Heart left ventricle (tissue), 16 donors: Measurements from ENCODE around the gene POLR2J. TPM values are rescaled to one million over a fixed set of nuclear protein-coding genes. Genes with fewer than 3 reads are reported as not detected.

Source experiments
- ATAC-seq, 4 donors: fragments of 200-7000 bp; cut with Tn5 transposase; one replicate each; pipeline ENCODE4 v1.9.1; 2020 to 2022; ENCODE audit warnings: moderate library complexity in 4 of 4, mild to moderate bottlenecking in 3 of 4, moderate number of reproducible peaks in 1 of 4
- DNase-seq, 5 donors: peaks; one replicate each; pipeline ENCODE4 v3.0.0-alpha.2; 2020
- H3K27ac ChIP-seq, 12 donors: fragments of 200-600 bp; sonication (generic) in 4 of 12; one replicate each; pipeline versions ENCODE4 v1.5.0 to v1.8.0; 2016 to 2022; ENCODE audit warnings: mild to moderate bottlenecking in 2 of 12
- H3K27me3 ChIP-seq, 9 donors: fragments of 200-600 bp; sonication (generic) in 2 of 9; one replicate each; pipeline versions ENCODE4 v1.5.1 to v1.8.0; 2016 to 2022; ENCODE audit warnings: mild to moderate bottlenecking in 3 of 9
- H3K36me3 ChIP-seq, 9 donors: fragments of 200-600 bp; sonication (generic) in 2 of 9; one replicate each; pipeline versions ENCODE4 v1.5.0 to v1.8.0; 2018 to 2022; ENCODE audit warnings: mild to moderate bottlenecking in 2 of 9
- H3K4me1 ChIP-seq, 12 donors: fragments of 200-600 bp; sonication (generic) in 4 of 12; one replicate each; pipeline versions ENCODE4 v1.5.0 to v1.8.0; 2016 to 2022; ENCODE audit warnings: mild to moderate bottlenecking in 3 of 12
- H3K4me3 ChIP-seq, 12 donors: fragments of 200-600 bp; sonication (generic) in 4 of 12; one replicate each; pipeline versions ENCODE4 v1.5.0 to v1.8.0; 2017 to 2022; ENCODE audit warnings: mild to moderate bottlenecking in 9 of 12, moderate library complexity in 4 of 12
- H3K9me3 ChIP-seq, 12 donors: fragments of 200-600 bp; sonication (generic) in 4 of 12; one replicate each; pipeline versions ENCODE4 v1.5.0 to v1.8.0; 2016 to 2022; ENCODE audit warnings: mild to moderate bottlenecking in 1 of 12
- POLR2A ChIP-seq, 2 donors: fragments of 450-650 bp; IDR thresholded peaks; one replicate each; pipeline ENCODE4 v1.6.1; 2017; ENCODE audit warnings: antibody characterized with exemption in 2 of 2, mild to moderate bottlenecking in 2 of 2, moderate library complexity in 2 of 2
- WGBS, 4 donors: extraction: QIAGEN DNeasy Blood & Tissue Kit in 2 of 4; methylation state at CpG; one replicate each; pipeline versions ENCODE4 v1.1.5 to v1.1.7; 2013 to 2018; 5-methylcytosine and 5-hydroxymethylcytosine counted together
- intact Hi-C, 10 donors: fragments of 100-400 bp; cut with DNase I; formaldehyde crosslinking; loops; one replicate each; pipeline versions ENCODE4 v1.11.1 to v1.14.2; 2022
- polyA plus RNA-seq, 2 donors: library from polyadenylated mRNA; stranded (reverse); fragments of 200-250 nt; gene quantifications; one replicate each; pipeline ENCODE4 v1.2.3, GENCODE V29; 2013
- total RNA-seq, 9 donors: library from RNA; depleted of rRNA in 2 of 9; stranded (reverse); fragments of >200 nt in 2 of 9; fragmentation: NEBNext Ultra II Directional in 3 of 9; extraction: Animal tissue kit (Norgen Biotek cat#: 25700) in 3 of 9; gene quantifications; one replicate each; pipeline versions ENCODE4 v1.1.0 to v1.2.4, GENCODE V29; 2016 to 2023
- TF ChIP-seq, protein P1 (sequence below), 12 donors: fragments of 200-600 bp; sonication (generic) in 4 of 12; IDR thresholded peaks; one replicate each; pipeline versions ENCODE4 v1.5.0 to v1.8.0; 2018 to 2022; ENCODE audit warnings: antibody characterized with exemption in 12 of 12, mild to moderate bottlenecking in 5 of 12
- donor health status: ischemic (EF 13 %, LVEDD 7.1; RV severe dilation, severe dysfunction).
- donor health status: healthy with polysubstance abuse.
- donor health status: DM: no; HTN: yes; CAD: no.
- donor health status: DM: no; HTN: no; CAD: no.
- donor health status: ischemic (EF 25% LVEDD 6.9; RV normal size, moderate dysfunction).
- donor health status: ischemic (EF 25% LVEDD 5.7; RV mildly dilated, moderate dysfunction).
- donor health status: healthy.
- donor health status: DM: yes; HTN: yes; CAD: no.
- donor health status: ischemic (EF 35%, LVEDD 5.7; RV mildly dilated, moderate dysfunction).
- donor health status: nonischemic (EF 11% LVEDD 7.7; RV severe dilation, severe dysfunction).
- donor health status: DM: yes; HTN: yes; CAD: no.
- donor health status: PGD.
- donor health status: ischemic (EF 29% LVEDD 5.4; RV normal size, mild dysfunction).
- donor health status: nonischemic (EF 23%, LVEDD 6.1; RV moderate dilation, normal function).

The POLR2J gene
- total and polyA plus RNA-seq, 11 donors: 34.4 to 227 (median 51.0) TPM

DNA sequence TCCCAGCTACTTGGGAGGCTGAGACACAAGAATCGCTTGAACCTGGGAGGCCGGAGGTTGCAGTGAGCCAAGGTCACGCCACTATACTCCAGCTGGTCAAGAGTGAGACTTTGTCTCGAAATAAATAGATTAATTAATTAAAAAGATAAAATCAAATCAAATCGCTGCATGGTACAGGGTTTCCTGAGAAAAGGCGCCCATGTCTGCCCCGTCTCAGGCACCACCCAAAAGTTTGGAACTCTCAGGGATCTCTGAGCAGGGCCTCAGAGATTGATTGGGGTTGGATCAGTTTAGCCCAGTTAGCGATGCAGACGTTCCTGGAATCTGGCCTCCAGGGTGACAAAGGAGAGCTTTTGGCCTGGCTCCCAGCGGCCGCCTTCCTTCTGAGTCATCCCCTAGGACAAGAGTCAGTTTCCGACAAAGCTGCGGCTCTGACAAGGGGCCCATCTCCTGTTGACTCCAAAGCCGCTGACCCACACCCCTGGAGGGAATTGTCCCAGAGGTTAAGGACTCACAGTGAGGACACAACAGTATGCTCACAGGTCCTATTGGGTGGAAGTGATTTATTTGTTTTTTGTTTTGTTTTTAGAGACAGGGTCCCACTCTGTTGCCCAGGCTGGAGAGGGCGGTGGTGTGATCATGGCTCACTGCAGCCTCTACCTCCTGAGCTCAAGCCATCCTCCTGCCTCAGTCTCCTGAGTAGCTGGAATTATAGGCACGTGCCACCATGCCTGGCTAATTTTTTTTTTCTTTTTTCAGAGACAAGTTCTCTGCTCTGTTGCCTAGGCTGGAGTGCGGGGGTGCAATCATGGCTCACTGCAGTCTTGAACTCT lies 38.5 kb downstream of the POLR2J start:
- peak; percentile 68 to 89 (median 76) for DNase-seq
- H3K27me3 ChIP-seq: no peaks in the 10 kb centered on the region
- H3K36me3 ChIP-seq: peaks cover 0 to 49% (median 3%) of the 10 kb centered on the region in 9 donors
- ATAC-seq: peak; percentile 52 to 90 (median 88)
- intact Hi-C loops: no loop called here
- H3K4me1 ChIP-seq: peaks cover 0 to 13% (median 9%) of the 10 kb centered on the region in 12 donors
- WGBS, 4 donors: 53 to 64% (median 59%) methylated on average over 17 of the region's 17 CpGs
- no peak for TF ChIP-seq POLR2A (IDR thresholded peaks at IDR 0.05)
- TF ChIP-seq, protein P1, sequence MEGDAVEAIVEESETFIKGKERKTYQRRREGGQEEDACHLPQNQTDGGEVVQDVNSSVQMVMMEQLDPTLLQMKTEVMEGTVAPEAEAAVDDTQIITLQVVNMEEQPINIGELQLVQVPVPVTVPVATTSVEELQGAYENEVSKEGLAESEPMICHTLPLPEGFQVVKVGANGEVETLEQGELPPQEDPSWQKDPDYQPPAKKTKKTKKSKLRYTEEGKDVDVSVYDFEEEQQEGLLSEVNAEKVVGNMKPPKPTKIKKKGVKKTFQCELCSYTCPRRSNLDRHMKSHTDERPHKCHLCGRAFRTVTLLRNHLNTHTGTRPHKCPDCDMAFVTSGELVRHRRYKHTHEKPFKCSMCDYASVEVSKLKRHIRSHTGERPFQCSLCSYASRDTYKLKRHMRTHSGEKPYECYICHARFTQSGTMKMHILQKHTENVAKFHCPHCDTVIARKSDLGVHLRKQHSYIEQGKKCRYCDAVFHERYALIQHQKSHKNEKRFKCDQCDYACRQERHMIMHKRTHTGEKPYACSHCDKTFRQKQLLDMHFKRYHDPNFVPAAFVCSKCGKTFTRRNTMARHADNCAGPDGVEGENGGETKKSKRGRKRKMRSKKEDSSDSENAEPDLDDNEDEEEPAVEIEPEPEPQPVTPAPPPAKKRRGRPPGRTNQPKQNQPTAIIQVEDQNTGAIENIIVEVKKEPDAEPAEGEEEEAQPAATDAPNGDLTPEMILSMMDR (IDR thresholded peaks at IDR 0.05): no peak
- H3K9me3 ChIP-seq: no peaks in the 10 kb centered on the region
- H3K4me3 ChIP-seq: no peak overlapping the region
- peak overlapping the region in 9 of 12 donors; percentile 14 to 72 (median 42) for H3K27ac ChIP-seq

DNA sequence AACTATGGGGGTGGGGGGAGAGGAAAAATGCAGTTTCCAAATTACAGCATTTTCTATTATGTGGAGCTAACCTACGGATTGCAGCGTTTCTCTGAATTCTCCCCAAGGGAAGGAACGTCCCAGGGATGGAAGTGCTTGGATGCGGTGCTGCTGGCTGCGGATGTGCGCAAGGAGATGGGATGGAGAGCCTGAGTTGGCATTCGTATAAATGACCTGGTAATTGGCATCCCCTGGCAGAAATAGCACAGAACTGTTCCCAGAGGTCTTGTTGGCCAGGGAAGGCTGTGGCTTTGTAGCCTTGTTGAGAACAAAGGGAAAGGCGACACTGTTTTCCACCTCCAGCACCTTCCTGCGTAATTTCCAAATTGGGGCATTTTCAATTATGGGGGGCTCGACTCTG lies 42.6 kb downstream of the POLR2J start:
- ATAC-seq (no peak), DNase-seq (no peak)
- H3K9me3 ChIP-seq: no peaks in the 10 kb centered on the region
- H3K36me3 ChIP-seq: peaks cover 0 to 32% (median 0%) of the 10 kb centered on the region in 9 donors
- H3K4me3 ChIP-seq: no peak overlapping the region
- WGBS, 4 donors: 91 to 96% (median 95%) methylated on average over 10 of the region's 10 CpGs
- TF ChIP-seq POLR2A (IDR thresholded peaks at IDR 0.05): no peak
- TF ChIP-seq, protein P1 (IDR thresholded peaks at IDR 0.05): no peak
- intact Hi-C loops: no loop called here
- H3K27ac ChIP-seq: no peak overlapping the region
- no peaks in the 10 kb centered on the region for H3K27me3 ChIP-seq
- H3K4me1 ChIP-seq: peaks cover 0 to 46% (median 12%) of the 10 kb centered on the region in 12 donors

DNA sequence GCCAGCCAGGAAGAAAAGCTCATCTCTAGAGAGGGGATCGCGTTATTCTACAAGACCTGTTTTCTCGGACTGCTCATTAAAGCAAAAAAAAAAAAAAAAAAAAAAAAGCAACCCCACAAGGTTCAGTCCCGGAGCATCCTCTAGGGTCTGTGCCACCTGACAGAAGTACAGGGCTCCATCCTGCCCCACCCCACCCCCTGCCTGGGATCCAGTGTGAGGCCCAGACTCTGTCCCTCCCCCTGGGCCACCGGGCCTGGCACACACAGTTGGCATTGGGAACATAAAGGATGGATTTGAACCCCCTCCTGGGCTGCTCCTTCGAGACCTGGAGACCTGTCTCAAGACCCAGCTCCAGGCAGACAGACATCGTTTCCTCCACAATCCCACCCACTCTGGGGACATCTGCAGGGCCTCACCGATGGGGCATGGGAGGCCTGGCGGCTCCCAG lies 44.7 kb downstream of the POLR2J start:
- H3K27ac ChIP-seq: peak overlapping the region in 9 of 12 donors; percentile 54 to 84 (median 73)
- H3K4me1 ChIP-seq: peaks cover 0 to 44% (median 5%) of the 10 kb centered on the region in 12 donors
- WGBS, 4 donors: 21 to 38% (median 34%) methylated on average over 7 to 9 of the region's 9 CpGs
- intact Hi-C loops: no loop called here
- TF ChIP-seq POLR2A (IDR thresholded peaks at IDR 0.05): no peak
- TF ChIP-seq, protein P1 (IDR thresholded peaks at IDR 0.05): no peak
- peaks cover 0 to 16% (median 0%) of the 10 kb centered on the region in 9 donors for H3K36me3 ChIP-seq
- H3K27me3 ChIP-seq: no peaks in the 10 kb centered on the region
- no peaks in the 10 kb centered on the region for H3K9me3 ChIP-seq
- peak in 2 of 4 donors; percentile 7 to 27 for ATAC-seq
- no peak for DNase-seq
- peak overlapping the region; percentile 73 to 95 (median 86) for H3K4me3 ChIP-seq
